ENCODE data around the gene GPX3. TPM values are rescaled to one million over a fixed set of nuclear protein-coding genes. Genes with fewer than 3 reads are reported as not detected.

Gene GPX3
- total and polyA plus RNA-seq, 2 of the 8 experiments (the other 6 are each of a cell fraction or from before 2014, with no cell fraction given): 27.8 to 77.9 TPM

GRCh38 chr5:151071021-151071420 lies 50.6 kb downstream of the GPX3 start (continued):
- no peak for TF ChIP-seq CHD7 (IDR thresholded peaks at IDR 0.05; ENCODE audit: insufficient replicate concordance, low read length)
- TF ChIP-seq GTF2F1 (IDR thresholded peaks at IDR 0.05; ENCODE audit: borderline replicate concordance, low read depth, low read length): no peak
- TF ChIP-seq BACH1 (IDR thresholded peaks at IDR 0.05; ENCODE audit: low read length): no peak
- TF ChIP-seq TAF1 (IDR thresholded peaks at IDR 0.05; ENCODE audit: low read depth, low read length): no peak
- no peak for TF ChIP-seq POU5F1 (IDR thresholded peaks at IDR 0.05; ENCODE audit: low read depth, low read length)
- no peak for TF ChIP-seq E2F6 (IDR thresholded peaks at IDR 0.05)
- no peak for TF ChIP-seq SAP30 (IDR thresholded peaks at IDR 0.05; ENCODE audit: insufficient read depth, insufficient replicate concordance, low read length)
- TF ChIP-seq SP1 (IDR thresholded peaks at IDR 0.05; ENCODE audit: low read depth, low read length): no peak
- TF ChIP-seq TBP (IDR thresholded peaks at IDR 0.05; ENCODE audit: low read depth, low read length): no peak
- no peak for TF ChIP-seq JUND (IDR thresholded peaks at IDR 0.05; ENCODE audit: low read length)
- TF ChIP-seq SP2 (IDR thresholded peaks at IDR 0.05; ENCODE audit: low read length): no peak
- no peak for TF ChIP-seq ZNF274 (IDR thresholded peaks at IDR 0.05; ENCODE audit: borderline replicate concordance, extremely low read depth, low read length)
